ENCODE results near the gene CNTN3.

DNA sequence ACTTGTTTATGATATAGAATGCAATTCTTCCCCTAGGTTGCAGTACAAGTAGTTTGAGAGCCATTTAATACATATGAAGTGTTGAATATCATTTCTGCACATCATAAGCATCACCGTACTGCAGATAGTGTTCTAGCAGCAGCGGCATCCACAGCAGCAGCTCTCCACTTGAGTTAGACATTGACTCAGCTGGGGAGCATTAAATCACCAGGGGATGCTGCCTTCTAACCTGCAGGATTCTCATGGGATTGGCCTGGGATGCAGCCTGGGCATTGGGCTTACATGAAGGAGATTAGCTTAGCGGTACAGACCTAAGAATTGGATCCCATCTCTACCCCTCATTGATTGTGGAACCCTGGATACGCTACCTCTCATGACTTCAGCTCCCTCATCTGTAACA is 43.3 kb downstream of the CNTN3 start:
- TF ChIP-seq, protein P1, sequence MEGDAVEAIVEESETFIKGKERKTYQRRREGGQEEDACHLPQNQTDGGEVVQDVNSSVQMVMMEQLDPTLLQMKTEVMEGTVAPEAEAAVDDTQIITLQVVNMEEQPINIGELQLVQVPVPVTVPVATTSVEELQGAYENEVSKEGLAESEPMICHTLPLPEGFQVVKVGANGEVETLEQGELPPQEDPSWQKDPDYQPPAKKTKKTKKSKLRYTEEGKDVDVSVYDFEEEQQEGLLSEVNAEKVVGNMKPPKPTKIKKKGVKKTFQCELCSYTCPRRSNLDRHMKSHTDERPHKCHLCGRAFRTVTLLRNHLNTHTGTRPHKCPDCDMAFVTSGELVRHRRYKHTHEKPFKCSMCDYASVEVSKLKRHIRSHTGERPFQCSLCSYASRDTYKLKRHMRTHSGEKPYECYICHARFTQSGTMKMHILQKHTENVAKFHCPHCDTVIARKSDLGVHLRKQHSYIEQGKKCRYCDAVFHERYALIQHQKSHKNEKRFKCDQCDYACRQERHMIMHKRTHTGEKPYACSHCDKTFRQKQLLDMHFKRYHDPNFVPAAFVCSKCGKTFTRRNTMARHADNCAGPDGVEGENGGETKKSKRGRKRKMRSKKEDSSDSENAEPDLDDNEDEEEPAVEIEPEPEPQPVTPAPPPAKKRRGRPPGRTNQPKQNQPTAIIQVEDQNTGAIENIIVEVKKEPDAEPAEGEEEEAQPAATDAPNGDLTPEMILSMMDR (IDR thresholded peaks at IDR 0.05; ENCODE audit: low read depth, low read length): no peak
- TF ChIP-seq, protein P2, sequence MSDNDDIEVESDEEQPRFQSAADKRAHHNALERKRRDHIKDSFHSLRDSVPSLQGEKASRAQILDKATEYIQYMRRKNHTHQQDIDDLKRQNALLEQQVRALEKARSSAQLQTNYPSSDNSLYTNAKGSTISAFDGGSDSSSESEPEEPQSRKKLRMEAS (IDR thresholded peaks at IDR 0.05; ENCODE audit: low read depth, low read length): no peak
- TF ChIP-seq POLR2A (IDR thresholded peaks at IDR 0.05; ENCODE audit: extremely low read depth, insufficient read length) (no peak), MYC (IDR thresholded peaks at IDR 0.05; ENCODE audit: low read depth, low read length) (no peak)
